GM12891 (cell line): Measurements from ENCODE around the gene GLB1L3.

Experiments used
- POLR2A ChIP-seq: IDR thresholded peaks from 2 replicates; pipeline ENCODE4 v1.6.1; 2011; ENCODE audit warnings: low read depth, low read length, control low read depth
- POLR2AphosphoS5 ChIP-seq: IDR thresholded peaks from 2 replicates; pipeline ENCODE4 v1.6.1; 2011; ENCODE audit warnings: low read depth, low read length, control low read depth
- SPI1 ChIP-seq: IDR thresholded peaks from 2 replicates; pipeline ENCODE4 v1.6.1; 2011; ENCODE audit warnings: low read depth, low read length, control low read depth
- TAF1 ChIP-seq: IDR thresholded peaks from 2 replicates; pipeline ENCODE4 v1.6.1; 2011; ENCODE audit warnings: low read depth, low read length, control low read depth

DNA sequence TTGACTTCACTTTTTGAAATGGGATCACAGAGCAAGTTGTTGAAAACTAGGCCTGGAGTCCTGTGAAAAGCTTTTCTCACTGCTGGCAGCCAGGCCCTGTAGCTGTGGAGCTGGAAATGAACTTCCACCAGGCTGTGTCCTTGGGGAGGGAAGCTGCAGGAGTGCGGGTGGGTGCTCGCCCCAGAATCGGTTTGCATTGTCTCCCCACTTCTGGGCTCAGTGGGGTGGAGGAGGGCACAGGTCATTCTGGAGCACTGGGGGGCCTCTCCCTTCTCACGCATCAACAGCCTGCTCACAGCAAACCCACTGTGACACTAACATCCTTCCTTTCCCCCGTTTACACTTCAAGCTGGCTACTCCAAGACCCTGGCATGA lies 70.8 kb downstream of the GLB1L3 start:
- TF ChIP-seq POLR2A (no peak), POLR2AphosphoS5 (no peak), TAF1 (no peak), SPI1 (no peak)
